ENCODE results near the gene DDRGK1.
"Not testable (repeated sequence)": the region's sequence is repeated elsewhere in the genome, so short reads cannot be mapped to it uniquely, and the experiment has no call there.

DDRGK1 gene

DNA sequence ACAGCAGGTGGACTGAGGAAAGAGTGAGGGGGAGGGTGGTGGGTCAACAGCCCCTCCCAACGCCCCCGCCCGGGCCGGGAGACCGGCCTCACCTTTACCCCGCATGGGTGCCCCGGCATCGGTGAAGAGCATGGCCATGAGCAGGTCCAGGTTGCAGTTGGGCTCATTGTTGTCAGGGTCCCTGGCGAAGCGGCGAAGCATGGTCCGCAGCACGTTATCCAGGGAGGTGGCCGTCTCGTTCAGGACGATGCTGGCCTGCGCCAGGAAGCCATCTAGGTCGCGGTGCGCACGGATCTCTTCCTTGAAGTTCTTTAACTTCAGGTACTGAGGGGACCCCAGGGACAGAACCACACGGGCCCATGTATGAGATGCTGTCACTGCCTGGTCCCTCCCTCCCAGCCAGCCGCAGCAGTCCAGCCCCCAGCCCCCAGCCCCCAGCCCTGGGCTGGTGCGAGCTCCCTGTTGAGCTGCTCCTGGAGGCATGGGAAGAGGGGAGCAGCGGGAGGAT lies 29.6 kb upstream of the DDRGK1 start:
- DNase-seq = no peak

DNA sequence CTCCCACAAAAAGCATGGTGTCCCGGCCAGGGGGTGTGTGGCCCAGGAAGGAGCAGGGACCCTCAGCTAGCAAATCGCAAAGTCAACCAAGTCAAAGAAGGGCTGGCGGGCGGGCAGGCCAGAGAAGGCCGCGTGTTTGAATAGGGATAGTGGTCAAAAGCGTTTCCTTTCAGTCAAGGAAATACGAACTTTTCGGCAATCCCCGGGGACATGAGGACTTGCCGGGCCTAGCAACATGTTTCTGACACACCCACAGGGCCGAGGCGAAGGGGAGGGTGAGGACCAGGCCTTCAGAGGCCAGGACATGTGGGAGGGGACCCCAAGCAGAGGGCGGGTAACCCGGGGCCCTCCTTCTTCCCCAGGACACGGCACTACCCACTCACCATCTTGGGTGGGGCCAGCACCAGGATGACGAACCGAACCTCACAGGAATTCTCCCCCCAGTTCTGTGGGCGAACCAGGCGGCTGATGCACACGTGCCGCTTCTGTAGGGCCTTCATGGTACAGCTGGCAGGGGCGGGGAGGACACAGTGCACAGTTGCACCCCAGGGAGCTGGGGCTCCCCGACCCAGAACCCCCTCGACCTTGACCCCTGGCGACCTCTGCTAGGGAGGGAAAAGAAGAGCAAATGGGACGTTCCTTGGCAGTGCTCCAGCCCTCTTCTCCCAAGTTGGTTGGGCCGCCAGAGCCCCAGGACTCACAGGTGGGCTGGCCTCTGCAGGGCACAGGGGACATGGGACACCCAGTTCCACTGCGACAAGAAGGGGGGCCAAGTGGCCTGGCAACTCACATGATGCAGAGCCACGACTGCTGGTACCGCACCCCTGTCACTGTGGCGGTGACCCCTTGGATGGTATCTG lies 28.9 kb upstream of the DDRGK1 start:
- no peak for DNase-seq

- DNase-seq = no peak
Measured at GRCh38 chr20:3231889-3232588, 27.6 kb upstream of the DDRGK1 start.

- no peak for DNase-seq
Measured at GRCh38 chr20:3231116-3231515, 26.6 kb upstream of the DDRGK1 start.

GRCh38 chr20:3229798-3230197 lies 25.3 kb upstream of the DDRGK1 start:
- no peak for DNase-seq

DNA sequence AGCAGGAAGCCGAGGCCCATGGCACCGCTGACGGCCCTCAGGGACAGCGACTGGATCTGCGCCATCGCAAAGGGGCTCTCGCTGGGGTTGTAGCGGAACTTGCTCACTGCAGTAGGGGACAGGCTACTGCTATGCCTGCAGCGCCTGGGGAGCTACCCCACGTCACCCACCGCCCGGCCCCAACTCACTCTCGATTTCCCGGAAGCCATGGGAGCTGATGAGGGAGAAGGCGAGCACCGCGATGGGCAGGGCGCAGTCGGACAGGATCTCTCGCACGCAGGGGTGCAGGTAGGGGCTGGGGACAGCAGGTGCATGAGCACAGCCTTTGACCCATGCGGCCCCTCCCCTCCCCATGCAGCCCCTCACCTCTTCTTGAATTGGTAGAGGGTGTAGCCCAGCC lies 24.7 kb upstream of the DDRGK1 start:
- no peak for DNase-seq

DNA sequence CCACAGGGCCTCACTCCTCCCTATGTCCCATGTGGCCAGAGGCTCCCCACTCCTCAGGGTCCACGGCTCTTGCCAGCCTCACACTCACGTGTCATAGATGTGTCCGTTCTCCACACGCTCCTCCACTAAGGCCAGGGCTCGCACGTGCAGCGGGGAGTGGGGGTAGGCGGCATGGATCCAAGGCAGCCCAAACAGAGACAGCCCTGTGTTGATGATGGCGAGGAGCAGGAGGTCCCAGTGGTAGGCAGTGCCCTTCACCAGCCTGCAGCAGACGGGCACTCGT lies 24.2 kb upstream of the DDRGK1 start:
- no peak for DNase-seq

- DNase-seq = no peak
Measured at GRCh38 chr20:3227936-3228749, 23.7 kb upstream of the DDRGK1 start.

DNA sequence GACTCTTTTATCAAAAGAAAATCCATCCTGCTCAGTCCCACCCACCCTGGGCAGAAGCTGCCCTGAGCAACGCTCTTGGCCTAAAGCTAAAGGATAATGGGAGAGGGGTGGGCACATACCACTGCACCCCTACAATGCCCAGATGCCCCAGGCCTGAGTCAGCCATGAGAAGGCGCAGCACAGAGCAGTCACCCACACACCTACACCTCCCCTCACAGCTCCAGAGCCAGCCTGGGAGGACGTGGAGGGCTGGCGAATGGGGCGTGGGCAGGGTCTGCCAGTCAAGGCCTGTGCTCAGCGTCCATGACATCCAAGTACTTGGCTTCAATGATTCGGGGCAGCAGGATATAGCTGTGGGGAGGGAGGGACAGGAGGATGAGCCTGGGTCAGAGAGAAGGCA lies 23.0 kb upstream of the DDRGK1 start:
- no peak for DNase-seq

DNA sequence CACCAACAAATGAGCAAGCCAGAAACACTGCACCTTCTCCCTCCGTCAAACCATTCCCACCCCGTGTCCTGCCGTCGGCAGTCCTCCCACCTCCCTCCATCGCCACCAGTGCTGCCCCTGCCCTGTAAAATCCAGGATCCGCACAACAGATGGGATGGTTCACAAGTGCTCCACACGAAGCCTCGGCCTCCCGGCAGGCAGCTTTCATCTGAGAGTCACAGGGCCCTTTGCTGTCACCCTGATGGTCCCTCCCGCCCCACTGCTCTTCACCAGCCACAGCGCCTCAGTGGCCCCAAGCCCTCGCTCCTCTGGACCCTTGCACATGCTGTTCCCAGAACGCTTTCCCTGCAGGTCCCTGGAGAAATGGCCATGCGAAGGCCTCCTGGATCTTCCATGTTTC lies 22.4 kb upstream of the DDRGK1 start:
- DNase-seq = no peak

- DNase-seq = no peak
Measured at GRCh38 chr20:3226093-3226492, 21.6 kb upstream of the DDRGK1 start.

- no peak for DNase-seq
Measured at GRCh38 chr20:3224681-3225421, 20.4 kb upstream of the DDRGK1 start.

DNA sequence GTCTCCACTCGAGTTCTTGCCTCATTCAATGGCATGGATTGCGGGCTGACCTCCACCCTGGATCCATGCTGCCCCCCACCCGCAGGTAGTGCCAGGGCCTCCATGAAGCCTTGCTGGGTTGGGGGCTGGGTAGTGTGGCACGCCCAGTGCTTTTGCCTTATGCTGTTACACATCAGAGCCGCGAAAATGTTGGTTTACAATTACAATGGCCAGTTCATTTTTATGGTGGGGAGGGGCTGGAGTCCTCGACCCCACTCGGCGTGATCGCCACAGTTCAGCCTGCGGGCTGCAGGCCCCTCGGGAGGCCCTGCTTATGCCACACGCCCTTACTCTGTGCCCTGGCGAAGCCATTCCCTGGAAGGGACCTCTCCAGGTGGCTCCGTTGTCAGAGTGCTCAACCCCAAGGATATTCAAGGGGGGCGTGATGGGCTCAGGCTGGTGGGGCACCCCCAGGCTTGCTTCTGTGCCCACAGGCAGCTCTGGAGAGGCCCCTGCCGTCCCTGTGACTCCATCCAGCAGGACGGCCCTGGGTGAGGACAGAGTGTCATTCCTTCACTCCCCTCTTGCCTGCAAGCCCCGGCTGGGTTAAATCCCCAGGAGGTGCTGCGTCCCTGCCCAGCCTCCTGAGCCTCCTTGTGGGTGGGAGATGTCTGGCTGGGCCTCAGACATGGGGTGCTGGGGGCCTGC lies 19.7 kb upstream of the DDRGK1 start:
- no peak for DNase-seq

GRCh38 chr20:3223651-3223993 lies 19.1 kb upstream of the DDRGK1 start:
- DNase-seq = no peak

- DNase-seq = peak; percentile 98
Measured at GRCh38 chr20:3222635-3223600, 18.4 kb upstream of the DDRGK1 start.

GRCh38 chr20:3221398-3222226 lies 17.1 kb upstream of the DDRGK1 start:
- DNase-seq = peak; percentile 30

DNA sequence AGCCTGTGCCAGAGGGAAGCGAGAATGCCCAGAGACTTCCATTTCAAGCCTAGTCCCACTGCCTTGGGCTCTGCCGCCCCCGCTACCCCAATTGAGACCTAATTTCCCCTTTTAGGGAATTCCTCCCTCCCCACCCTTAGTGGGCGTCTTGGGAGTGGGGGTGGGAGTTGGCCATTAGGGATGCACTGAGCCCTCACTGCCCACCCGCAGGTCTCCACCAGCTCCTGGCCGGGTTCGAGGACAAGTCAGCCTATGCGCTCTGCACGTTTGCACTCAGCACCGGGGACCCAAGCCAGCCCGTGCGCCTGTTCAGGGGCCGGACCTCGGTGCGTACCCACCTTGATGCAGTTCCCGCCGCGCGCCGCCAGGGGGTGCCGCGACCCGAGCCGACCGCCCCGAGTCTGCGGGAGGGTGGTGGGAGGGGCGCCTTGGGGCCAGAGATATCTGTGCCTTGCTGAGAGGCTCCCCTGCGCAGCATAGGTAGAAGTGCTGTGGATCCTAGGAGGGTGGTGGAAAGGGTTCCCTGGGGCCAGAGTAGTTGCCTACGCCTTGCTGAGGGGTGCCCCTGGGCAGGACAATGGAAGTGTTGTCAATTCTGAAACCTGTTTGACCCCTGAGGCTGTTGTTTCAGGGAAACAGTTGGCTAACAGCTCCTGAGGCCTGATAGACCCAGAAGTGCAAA lies 14.0 kb upstream of the DDRGK1 start:
- peak; percentile 59 for DNase-seq

- not testable (repeated sequence) for DNase-seq
Measured at GRCh38 chr20:3215359-3215917, 11.0 kb upstream of the DDRGK1 start.

DNA sequence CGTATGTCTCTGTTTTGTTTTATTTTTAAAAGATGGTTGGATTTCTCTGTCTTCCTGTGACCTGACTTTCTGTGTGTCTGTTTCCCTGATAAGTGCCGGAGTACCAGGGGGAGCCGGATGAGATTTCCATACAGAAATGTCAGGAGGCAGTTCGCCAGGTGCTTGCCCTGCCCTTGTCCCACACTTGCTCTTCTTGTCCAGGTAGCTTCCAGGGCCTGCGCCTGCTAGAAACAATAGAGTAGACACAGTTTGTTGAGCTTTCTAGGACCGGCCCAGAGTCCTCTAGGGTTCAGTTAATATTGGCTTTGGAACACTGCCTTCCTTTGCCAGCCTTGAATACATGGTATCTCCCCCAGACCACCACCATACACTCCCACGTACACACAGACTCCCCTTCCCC lies 8.7 kb upstream of the DDRGK1 start:
- no peak for DNase-seq
